GM23248 (cell line): Measurements from ENCODE around the gene CFAP43. TPM values are rescaled to one million over a fixed set of nuclear protein-coding genes. Genes with fewer than 3 reads are reported as not detected.
A peak's percentile ranks its signal among the peaks of the same experiment; 100 is the strongest.

ENCODE experiments used
- DNase-seq: peaks from one replicate; pipeline ENCODE4 v3.0.0-alpha.2; 2015
- H2AFZ ChIP-seq: fragments of 200-600 bp; sonication (generic); 2 replicates; pipeline ENCODE4 v1.6.1; 2016; ENCODE audit warnings: antibody characterized with exemption
- H3F3A ChIP-seq: fragments of 200-600 bp; sonication (generic); 2 replicates; pipeline ENCODE4 v1.6.1; 2016; ENCODE audit warnings: mild to moderate bottlenecking, antibody characterized with exemption, mixed run types; ENCODE audit not compliant: insufficient read depth
- H3K27ac ChIP-seq: fragments of 200-600 bp; sonication (generic); 2 replicates; pipeline ENCODE4 v1.5.1; 2016; ENCODE audit warnings: mild to moderate bottlenecking
- H3K27me3 ChIP-seq: fragments of 200-600 bp; sonication (generic); replicated peaks from 2 replicates; pipeline ENCODE4 v1.6.1; 2016; ENCODE audit warnings: mild to moderate bottlenecking; ENCODE audit not compliant: insufficient read depth
- H3K36me3 ChIP-seq: fragments of 200-600 bp; sonication (generic); 2 replicates; pipeline ENCODE4 v1.6.1; 2016; ENCODE audit warnings: low read depth, mild to moderate bottlenecking
- H3K4me1 ChIP-seq: fragments of 200-600 bp; sonication (generic); 2 replicates; pipeline ENCODE4 v1.6.1; 2016; ENCODE audit warnings: mild to moderate bottlenecking; ENCODE audit not compliant: insufficient read depth
- H3K4me2 ChIP-seq: fragments of 200-600 bp; sonication (generic); one replicate; pipeline ENCODE4 v1.6.1; 2016; ENCODE audit warnings: mild to moderate bottlenecking; ENCODE audit not compliant: unreplicated experiment
- H3K4me3 ChIP-seq: fragments of 200-600 bp; sonication (generic); 2 replicates; pipeline ENCODE4 v1.5.1; 2016; ENCODE audit warnings: mild to moderate bottlenecking
- H3K79me2 ChIP-seq: fragments of 200-600 bp; sonication (generic); 2 replicates; pipeline ENCODE4 v1.6.1; 2016; ENCODE audit warnings: mild to moderate bottlenecking; ENCODE audit not compliant: insufficient read depth
- H3K9ac ChIP-seq: fragments of 200-600 bp; sonication (generic); 2 replicates; pipeline ENCODE4 v1.6.1; 2016; ENCODE audit warnings: mild to moderate bottlenecking
- H3K9me2 ChIP-seq: fragments of 200-600 bp; sonication (generic); 2 replicates; pipeline ENCODE4 v1.6.1; 2016; ENCODE audit warnings: mixed run types, mild to moderate bottlenecking, moderate library complexity; ENCODE audit not compliant: insufficient read depth
- H3K9me3 ChIP-seq: fragments of 200-600 bp; sonication (generic); one replicate; pipeline ENCODE4 v1.6.1; 2017; ENCODE audit warnings: low read depth
- H4K20me1 ChIP-seq: fragments of 200-600 bp; sonication (generic); 2 replicates; pipeline ENCODE4 v1.6.0; 2016; ENCODE audit not compliant: insufficient read depth
- EZH2 ChIP-seq: fragments of 200-600 bp; sonication (generic); IDR thresholded peaks from 2 replicates; pipeline ENCODE4 v1.6.1; 2018; ENCODE audit warnings: antibody characterized with exemption, mild to moderate bottlenecking; ENCODE audit not compliant: insufficient read depth, poor library complexity, severe bottlenecking
- EZH2phosphoT487 ChIP-seq: fragments of 200-600 bp; sonication (generic); IDR thresholded peaks from 2 replicates; pipeline ENCODE4 v1.6.1; 2018; ENCODE audit warnings: antibody characterized with exemption, moderate library complexity, mild to moderate bottlenecking, low read depth; ENCODE audit not compliant: insufficient read depth
- WGBS, 2 experiments: methylation state at CpG; one replicate each; pipeline ENCODE4 v1.1.6; 2015 to 2017; ENCODE audit warnings: low lambda C conversion rate in 2 of 2, low coverage in 1 of 2; ENCODE audit errors: missing lambda C conversion rate in 2 of 2; 5-methylcytosine and 5-hydroxymethylcytosine counted together
- in situ Hi-C: fragments of 300-500 bp; cut with MboI; formaldehyde crosslinking; loops from 2 replicates; pipeline ENCODE4 v1.15.0; 2020
- polyA plus RNA-seq: library from polyadenylated mRNA; unstranded; fragments of >200 nt; fragmentation: Nextera tagmentation; extraction: Ambion mirVana; gene quantifications from 2 replicates; pipeline ENCODE4 v1.2.1, GENCODE V29; 2016
- total RNA-seq: library from RNA; depleted of rRNA; stranded (reverse); fragments of >200 nt; shearing (Covaris generic); gene quantifications from 2 replicates; pipeline ENCODE4 v1.2.3, GENCODE V29; 2014

The CFAP43 gene
- total and polyA plus RNA-seq, 2 experiments from 2014 or later: 0.14 TPM; not detected in 1

DNA sequence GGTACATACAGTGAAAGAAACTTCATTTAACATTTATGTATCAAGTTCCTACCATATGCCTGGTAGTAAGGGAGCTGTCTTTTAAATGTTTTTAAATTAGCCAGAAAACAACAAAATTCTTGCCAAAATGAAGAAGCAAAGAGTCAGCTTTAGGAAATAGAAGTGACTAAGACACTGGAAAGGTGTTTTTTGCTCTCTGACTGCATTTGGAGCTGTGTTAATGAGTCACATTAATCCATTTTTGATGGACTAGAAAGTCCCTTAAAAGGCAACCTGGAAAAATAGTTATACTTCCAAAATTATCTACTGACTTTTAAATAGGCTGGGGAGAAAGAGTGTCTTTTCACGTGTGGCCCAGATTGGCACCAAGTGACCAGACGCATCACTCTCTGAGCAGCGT is 142.5 kb downstream of the CFAP43 start:
- peak; percentile 15 for DNase-seq
- no peak overlapping the region for H3K9ac ChIP-seq
- WGBS, 2 experiments: 83 to 86% methylated on average over 3 of the region's 3 CpGs
- no peak for TF ChIP-seq EZH2phosphoT487
- no peak for TF ChIP-seq EZH2
- H3F3A ChIP-seq: peaks cover 12% of the 10 kb centered on the region; the same call in 1 of the 2 replicates
- H3K79me2 ChIP-seq: no peaks in the 10 kb centered on the region
- no peaks in the 10 kb centered on the region for H3K9me3 ChIP-seq
- no peak overlapping the region for H3K4me3 ChIP-seq
- H4K20me1 ChIP-seq: no peaks in the 10 kb centered on the region
- H3K27ac ChIP-seq: no peak overlapping the region
- H3K4me1 ChIP-seq: no peaks in the 10 kb centered on the region
- in situ Hi-C loops: no loop called here
- no peaks in the 10 kb centered on the region for H3K27me3 ChIP-seq
- H2AFZ ChIP-seq: no peak overlapping the region
- no peaks in the 10 kb centered on the region for H3K36me3 ChIP-seq
- no peak overlapping the region for H3K4me2 ChIP-seq
- H3K9me2 ChIP-seq: no peaks in the 10 kb centered on the region

DNA sequence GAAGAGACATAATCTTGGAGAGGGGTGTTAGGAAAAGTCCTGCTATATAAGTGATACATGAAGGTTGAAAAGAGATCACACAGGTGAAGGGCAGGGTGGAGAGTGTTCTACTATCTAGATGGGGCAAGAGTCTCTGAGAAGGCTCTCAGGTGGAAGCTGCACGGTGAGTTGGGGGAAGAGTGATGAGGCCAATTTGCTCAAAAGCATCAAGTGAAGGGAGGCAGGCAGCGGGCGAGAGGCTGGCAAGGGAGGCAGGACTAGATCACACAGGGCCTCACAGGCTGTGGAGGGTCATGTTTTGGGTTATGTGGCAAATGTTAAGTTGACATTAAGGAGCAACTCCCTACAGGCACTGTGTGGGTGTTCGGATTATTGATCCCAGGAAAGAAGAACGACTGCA is 143.9 kb downstream of the CFAP43 start:
- H3K9me3 ChIP-seq: no peaks in the 10 kb centered on the region
- no peak for DNase-seq
- no peak overlapping the region for H3K4me3 ChIP-seq
- H3K79me2 ChIP-seq: no peaks in the 10 kb centered on the region
- in situ Hi-C loops: no loop called here
- no peaks in the 10 kb centered on the region for H3K27me3 ChIP-seq
- no peak overlapping the region for H3K4me2 ChIP-seq
- H3K9ac ChIP-seq: no peak overlapping the region
- WGBS, 2 experiments: 82 to 89% methylated on average over 5 of the region's 5 CpGs
- H3F3A ChIP-seq: peaks cover 4% of the 10 kb centered on the region; the same call in 1 of the 2 replicates
- no peaks in the 10 kb centered on the region for H3K9me2 ChIP-seq
- TF ChIP-seq EZH2: no peak
- TF ChIP-seq EZH2phosphoT487: no peak
- H3K27ac ChIP-seq: no peak overlapping the region
- H4K20me1 ChIP-seq: no peaks in the 10 kb centered on the region
- H2AFZ ChIP-seq: no peak overlapping the region
- no peaks in the 10 kb centered on the region for H3K4me1 ChIP-seq
- no peaks in the 10 kb centered on the region for H3K36me3 ChIP-seq

DNA sequence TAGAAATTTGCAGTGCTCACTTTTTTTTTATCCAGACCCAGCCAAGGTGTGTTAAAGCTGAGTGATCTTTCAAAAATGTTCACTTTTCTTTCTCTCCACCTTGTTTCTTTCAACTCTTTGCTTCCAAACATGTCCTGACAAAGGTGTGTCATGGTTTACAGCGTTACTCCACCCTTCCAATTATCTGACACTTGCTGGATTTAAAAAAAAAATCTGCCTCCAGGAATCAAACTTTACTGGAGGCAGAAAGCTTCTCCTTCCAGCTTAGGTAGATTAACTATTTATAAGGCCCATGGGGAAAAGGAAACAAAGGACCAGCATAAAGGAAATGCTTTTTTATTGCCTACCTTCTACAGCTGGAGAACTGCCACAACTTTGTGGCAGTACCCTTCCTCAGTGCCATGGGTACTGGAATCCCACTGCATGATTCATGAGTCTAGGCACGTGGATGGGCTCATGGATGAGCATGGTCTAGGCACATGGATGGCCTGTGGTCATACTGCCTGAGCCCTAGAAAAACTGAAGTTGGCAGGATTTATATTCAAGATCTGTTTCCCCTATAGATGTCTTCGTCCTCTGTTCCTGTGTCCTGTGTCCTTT is 146.3 kb downstream of the CFAP43 start, which contains the start of gene COL17A1:
Gene COL17A1 (minus strand): TSS at position 80 of the 600 bp plus-strand sequence. CDS start 5,207 bp downstream, outside the sequence.
- H3K9ac ChIP-seq: no peak within 1 kb of the TSS

GRCh38 chr10:104084482-104085142 is 147.6 kb downstream of the CFAP43 start:
- Histone ChIP-seq H3K9me3 (no peaks in the 10 kb centered on the region), H3K4me3 (no peak overlapping the region), H3K4me2 (no peak overlapping the region), H4K20me1 (no peaks in the 10 kb centered on the region), H3K27me3 (no peaks in the 10 kb centered on the region), H3K9ac (no peak overlapping the region), H3F3A (no peaks in the 10 kb centered on the region), H3K9me2 (no peaks in the 10 kb centered on the region), H3K79me2 (no peaks in the 10 kb centered on the region), H3K36me3 (no peaks in the 10 kb centered on the region), H2AFZ (no peak overlapping the region), H3K4me1 (no peaks in the 10 kb centered on the region), H3K27ac (no peak overlapping the region)
- no peak for DNase-seq
- in situ Hi-C loops: no loop called here
- TF ChIP-seq EZH2phosphoT487: no peak
- no peak for TF ChIP-seq EZH2
- WGBS, 2 experiments: 79% methylated on average over 5 of the region's 5 CpGs

More for the DNA sequence above, 146.3 kb downstream of the CFAP43 start, which contains the start of gene COL17A1:
- H3K79me2 ChIP-seq: no peaks in the 10 kb centered on the region
- WGBS, 2 experiments: 63 to 64% methylated on average over 3 of the region's 3 CpGs
- in situ Hi-C loops: no loop called here
- H3K27ac ChIP-seq: no peak within 1 kb of the TSS
- H3K4me2 ChIP-seq: no peak within 1 kb of the TSS
- H3K36me3 ChIP-seq: no peaks in the 10 kb centered on the region
- H3K4me3 ChIP-seq: no peak within 1 kb of the TSS
- H2AFZ ChIP-seq: no peak within 1 kb of the TSS
- DNase-seq: no peak
- H3K9me3 ChIP-seq: no peaks in the 10 kb centered on the region
- H3F3A ChIP-seq: no peaks in the 10 kb centered on the region
- no peaks in the 10 kb centered on the region for H3K27me3 ChIP-seq
- H3K9me2 ChIP-seq: no peaks in the 10 kb centered on the region
- no peaks in the 10 kb centered on the region for H3K4me1 ChIP-seq
- TF ChIP-seq EZH2 (no peak), EZH2phosphoT487 (no peak)
- H4K20me1 ChIP-seq: no peaks in the 10 kb centered on the region
